Stimulated activated CD8-positive, alpha-beta memory T cell treated with anti-CD3 and anti-CD28 coated beads, Interleukin-7, amount 100 ng/mL, for 24 hours (primary cell): ENCODE results near the gene VIPR2.

Experiments
- DNase-seq: peaks from one replicate; pipeline ENCODE4 v3.0.0-alpha.2; 2020; ENCODE audit warnings: low read depth

Gene VIPR2

DNA sequence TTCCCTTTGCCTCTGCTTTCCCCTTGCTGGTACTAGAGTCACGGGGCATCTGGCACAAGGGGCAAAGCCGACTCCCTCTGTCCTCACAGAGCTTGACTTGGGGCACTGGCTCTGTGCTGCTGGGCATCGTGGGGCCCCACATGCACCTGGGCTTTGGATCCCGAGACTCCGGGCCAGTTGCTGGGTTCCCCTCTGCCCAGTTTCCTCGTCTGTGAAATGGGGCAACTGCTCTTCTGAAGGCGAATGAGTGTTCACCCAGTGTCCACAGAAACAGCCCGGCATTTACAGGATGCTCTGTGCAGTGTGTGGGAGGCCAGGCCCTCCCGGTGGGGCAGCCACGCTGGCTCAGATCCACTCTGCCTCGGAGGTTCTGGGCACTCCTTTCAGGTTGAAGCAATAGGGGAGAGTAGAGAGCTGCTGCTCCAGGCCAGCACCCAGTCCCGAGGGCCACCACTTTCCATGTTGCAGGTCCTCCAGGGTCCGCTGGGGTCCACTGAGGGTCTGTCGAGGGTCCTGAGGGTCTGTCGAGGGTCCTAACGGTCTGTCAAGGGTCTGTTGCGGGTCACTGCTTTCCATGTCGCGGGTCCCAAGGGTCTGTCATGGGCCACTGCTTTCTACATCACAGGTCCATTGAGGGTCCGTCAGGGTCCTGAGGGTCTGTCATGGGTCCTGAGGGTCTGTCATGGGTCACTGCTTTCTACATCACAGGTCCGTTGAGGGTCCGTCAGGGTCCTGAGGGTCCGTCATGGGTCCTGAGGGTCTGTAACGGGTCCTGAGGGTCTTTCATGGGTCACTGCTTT is 103.6 kb downstream of the VIPR2 start:
- no peak for DNase-seq

DNA sequence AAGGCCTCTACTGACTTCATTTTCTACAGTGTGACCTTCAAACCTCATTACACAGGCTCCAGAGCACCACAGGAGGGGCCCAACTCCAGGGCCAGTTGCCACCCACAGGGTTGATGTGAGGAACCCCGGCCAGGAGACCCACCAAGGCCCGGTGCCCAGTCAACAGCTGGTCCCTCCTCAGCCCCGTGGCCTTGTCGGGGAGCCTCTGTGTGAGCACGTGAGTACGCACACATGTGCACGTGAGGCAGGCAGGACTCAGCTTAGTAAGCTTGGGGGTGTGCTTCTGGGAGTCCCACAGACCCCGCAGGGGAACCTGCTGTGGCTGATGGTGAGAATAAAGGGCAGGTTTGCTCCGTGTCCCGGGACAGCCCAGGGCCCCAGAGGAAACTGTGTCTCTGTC is 104.5 kb downstream of the VIPR2 start:
- DNase-seq, result no peak

- no peak for DNase-seq
Observed at GRCh38 chr7:159039716-159040115, 105.0 kb downstream of the VIPR2 start.

- DNase-seq, result no peak
Observed at GRCh38 chr7:159038066-159038465, 106.6 kb downstream of the VIPR2 start.

DNA sequence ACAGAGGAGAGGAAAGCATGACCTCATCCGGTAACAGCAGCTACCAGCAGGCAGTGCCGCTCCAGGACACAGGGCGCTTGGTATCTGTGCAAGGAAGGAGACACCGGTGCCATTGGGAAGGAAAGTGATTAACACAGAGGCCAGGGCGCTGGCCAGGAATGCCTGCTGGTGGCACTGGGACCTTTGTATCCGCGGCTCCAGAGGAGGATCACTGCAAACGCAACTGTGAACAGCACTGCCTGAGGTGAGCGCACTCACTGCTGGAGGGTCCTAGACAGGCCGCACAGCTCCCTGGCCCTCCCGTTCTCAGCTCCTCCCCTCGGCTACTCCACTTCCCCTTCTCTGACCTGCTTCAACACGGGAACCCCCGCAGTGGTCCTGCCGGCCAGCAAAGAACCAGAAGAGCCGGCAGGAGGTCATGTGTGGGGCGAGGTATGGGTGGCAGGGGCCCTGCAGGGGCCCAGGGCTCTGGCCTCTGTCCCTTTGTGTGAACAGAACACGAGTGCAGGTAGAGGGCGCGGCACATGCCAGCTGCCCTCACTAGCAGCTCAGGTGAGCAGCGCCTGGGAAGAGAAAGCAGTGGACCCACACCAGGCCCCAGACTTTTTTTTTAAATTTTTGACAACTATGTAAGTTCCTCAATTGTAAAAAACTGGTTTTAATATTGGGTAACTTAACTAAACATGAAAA is 107.6 kb downstream of the VIPR2 start:
- DNase-seq, result no peak

DNA sequence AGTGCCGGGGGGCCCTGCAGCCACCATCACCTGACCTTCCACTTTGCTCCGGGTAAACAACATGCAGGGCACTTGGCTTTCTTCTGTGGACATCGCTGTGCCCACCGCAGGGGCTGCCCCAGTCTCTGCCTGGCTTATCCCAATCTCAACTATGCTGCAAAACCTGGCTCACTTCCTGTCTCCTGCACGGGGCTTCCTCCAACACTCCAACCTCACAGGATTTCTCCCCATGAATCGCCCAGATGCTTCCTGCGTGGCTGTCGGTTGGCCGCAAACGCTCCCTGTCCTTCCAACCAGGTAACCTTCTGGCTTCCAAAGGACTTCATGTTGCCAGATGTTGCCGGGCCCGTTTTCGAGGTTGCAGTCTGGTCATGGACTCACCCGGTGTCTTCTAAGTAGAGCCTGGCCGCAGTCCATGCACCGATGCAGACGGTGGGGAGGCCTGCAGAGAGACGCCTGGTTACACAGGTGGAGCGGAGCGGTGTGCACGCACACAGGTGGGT is 109.0 kb downstream of the VIPR2 start:
- DNase-seq, result no peak

GRCh38 chr7:159034988-159035387 is 109.7 kb downstream of the VIPR2 start:
- DNase-seq, result no peak

GRCh38 chr7:159034394-159034793 is 110.3 kb downstream of the VIPR2 start:
- no peak for DNase-seq

- DNase-seq, result no peak
Observed at GRCh38 chr7:159033956-159034355, 110.7 kb downstream of the VIPR2 start.

DNA sequence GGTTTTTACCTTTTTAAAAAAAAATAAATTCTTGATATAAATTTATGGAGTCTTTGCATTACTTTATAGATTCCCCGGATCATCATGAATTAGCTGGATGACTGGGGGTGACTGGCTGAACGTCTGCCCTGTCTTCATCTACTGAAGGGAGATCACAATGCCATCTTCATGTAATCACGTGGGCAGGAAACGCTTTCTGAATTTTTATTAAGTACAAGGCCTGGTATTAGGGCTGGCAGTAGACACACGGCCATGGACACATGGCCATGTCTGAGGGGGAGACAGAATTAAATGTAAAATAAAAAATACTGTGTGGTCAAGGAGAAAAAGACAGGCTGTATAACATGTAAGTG is 111.2 kb downstream of the VIPR2 start:
- no peak for DNase-seq

GRCh38 chr7:159032753-159033472 is 111.8 kb downstream of the VIPR2 start:
- no peak for DNase-seq

DNA sequence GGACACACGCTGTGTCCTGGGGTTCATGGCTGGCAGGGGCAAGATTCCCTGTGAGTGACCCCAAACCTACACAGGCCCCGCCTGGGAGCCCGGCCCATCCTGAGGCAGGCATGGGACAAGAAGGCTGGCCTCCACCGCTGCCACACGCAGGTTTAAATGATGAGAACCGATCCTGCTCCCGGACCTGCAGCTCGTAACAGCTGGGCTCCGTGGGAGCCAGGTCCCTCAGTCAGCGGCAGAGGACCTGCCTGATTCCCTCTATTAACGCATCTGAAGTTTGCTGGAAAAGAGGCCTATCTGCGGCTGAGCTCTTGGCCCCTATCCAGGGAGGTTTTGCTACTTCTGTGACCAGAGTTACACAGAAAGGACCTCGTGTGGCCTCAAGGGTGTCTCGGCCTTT is 112.3 kb downstream of the VIPR2 start:
- DNase-seq, result no peak

- DNase-seq, result no peak
Observed at GRCh38 chr7:159031750-159032149, 112.9 kb downstream of the VIPR2 start.

DNA sequence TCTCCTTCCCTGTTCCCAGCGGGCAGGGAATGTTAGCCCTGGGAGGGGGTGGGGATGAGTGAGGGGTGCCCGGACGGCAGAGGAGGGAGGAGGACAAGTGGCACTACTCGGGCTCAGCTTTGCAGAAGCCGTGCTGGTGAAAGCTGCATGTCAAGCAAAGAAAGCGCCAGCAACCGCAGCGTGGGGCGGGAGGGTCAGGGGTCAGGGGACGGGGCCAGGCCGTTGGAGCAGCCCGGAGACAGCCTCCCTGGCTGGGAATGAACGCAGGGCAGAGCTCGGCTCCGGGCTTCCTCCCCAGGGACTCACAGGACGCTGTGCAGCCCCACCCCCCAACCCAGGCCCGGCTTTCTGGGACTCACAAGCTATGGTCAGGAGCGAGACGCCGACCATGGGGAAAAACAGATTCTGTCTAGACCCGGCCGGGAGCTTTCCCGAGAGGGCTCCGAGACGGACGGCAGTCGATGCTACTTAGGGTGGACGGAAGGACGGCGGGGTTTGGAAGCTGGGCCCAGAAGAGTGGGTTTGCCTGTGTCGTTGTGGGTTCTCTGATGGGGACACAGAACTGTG is 113.4 kb downstream of the VIPR2 start:
- no peak for DNase-seq

- no peak for DNase-seq
Observed at GRCh38 chr7:159030490-159031134, 114.1 kb downstream of the VIPR2 start.

DNA sequence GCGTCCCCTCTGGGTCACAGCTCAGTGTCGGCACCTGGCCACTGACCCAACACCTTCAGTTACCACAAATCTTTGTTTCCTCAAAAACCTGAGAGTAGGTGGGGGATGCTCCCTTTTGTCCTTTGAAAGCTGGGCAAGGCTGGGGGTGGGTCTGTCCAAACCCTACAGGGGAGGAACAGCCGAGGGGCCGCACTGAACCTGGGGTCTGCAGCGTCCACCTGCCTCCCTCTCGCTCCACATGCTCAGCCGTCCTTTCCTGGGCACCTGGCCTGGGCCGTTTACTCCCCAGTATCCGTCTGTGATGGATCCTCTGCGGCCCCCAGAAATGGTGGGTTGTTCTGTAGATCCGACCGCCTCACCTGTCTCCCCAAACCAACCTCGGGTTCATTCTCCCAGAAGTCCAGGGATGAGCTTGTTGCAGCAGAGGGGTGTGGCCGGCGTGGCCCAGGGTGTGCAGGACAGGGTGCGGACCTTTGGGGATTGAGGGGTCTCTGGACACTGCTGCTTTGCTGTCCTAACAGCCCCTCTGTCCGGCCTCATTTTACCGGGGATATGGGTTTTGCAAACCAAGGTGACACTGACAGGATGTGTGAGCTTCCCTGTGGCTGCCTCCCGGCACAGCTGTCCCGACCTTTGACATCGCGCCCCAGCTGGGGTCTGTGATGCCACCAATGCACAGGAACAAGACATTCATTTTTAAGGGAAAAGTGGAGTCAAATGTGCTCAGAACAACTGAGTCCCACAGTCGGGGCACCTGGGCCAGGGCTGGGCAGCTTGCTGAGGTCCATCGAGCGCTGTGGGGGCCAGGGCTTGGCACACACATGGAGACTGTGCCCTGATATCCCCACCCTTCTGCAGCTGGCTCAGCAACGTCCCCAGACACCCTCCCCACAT is 115.9 kb downstream of the VIPR2 start:
- DNase-seq, result no peak

- no peak for DNase-seq
Observed at GRCh38 chr7:159027789-159028507, 116.7 kb downstream of the VIPR2 start.

DNA sequence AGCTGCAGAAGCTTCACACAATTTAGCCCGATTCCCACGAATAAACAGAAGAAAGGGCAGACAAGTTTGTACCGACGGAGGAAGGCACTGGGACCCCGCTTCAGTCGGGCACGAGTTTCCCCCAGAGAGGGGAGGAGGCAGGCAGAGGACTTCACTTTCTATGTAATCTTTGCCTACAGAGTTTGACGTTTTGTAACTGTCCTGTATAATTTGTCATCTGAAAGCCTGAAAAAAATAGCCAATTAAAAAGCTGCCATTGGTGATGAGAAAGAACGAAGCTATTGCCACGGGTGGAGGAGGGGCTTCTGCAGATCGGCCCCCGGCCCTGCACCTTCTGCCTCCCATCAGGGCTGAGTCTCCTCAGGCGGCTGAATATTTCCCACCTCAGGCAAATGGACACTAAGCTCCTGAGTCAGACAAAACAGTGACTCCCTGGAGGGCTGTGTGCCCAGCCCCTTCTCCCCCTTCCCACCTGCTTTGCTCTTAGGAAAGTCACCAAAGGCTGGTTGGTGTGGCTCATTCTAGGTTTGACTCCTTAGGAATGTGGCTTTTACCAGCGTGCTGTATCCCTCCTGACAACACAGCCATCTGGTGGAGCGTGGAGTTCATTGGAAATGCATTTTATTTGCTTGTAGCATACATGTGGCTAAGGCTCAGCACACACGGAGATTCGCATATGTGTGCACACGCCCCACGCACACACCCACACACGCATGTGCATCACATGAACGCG is 117.4 kb downstream of the VIPR2 start:
- DNase-seq, result no peak

DNA sequence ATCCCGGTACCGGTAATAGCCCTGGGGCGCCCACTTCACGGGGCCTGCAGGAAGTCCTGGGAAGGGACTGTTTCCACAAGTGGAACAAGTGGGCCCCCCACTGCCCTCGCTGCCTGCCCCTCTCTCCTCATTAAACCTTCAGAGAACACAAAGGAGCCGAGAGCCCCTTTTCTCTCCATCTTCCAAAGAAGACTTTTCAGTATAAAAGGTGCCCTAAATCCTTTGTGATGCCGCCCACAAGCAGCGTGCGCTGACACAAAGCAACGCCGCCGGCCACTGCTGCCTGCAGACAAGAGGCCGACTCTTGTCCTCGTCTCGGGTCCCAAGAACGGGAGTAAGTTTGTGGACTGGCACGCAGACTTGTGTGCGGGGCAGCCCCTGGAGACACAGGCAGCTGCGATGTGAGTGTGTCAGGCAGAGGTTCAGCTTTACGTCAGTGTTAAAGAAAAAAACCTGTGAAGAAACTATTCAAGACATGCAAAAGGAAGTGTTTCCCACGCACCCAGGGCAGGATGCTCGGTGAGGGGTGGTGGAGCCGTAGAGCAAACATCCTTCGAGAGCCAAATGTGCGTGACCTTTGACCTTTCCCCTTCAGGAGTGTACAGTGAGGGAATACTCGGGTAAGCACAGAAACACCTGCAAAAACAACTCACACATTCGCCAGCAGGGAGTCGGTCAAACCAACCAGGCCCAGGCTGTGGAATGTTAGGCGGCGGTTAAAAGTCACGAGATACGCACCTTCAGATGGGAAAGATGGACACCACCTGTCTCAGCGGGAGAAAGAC is 118.2 kb downstream of the VIPR2 start:
- DNase-seq, result no peak
